GM20000 (cell line): Measurements from ENCODE around the gene SMTN.

Source experiments
- DNase-seq: peaks from one replicate; pipeline ENCODE4 v3.0.0; 2012; ENCODE audit warnings: low spot score
- TF ChIP-seq, protein P1 (sequence below): IDR thresholded peaks from 2 replicates; pipeline ENCODE4 v1.5.1; 2012; ENCODE audit warnings: mild to moderate bottlenecking, control low read depth; ENCODE audit errors: extremely low read depth, missing control alignments

SMTN gene

DNA sequence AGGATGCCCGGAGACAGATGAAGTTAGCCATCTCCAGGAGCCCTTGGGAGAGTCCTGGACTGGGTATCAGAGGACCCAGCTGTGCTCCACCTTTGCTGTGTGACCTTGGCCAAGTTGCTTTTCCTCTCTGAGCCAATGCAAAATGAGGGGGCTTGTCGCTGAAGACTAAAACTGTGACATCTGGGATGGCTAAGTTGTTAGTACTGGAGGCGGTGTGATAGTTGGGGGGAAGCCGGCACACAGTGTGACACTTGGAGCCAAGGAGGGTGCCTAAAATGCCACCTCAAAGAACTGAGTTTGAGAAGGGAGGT, 42.1 kb downstream of the SMTN start:
- TF ChIP-seq, protein P1, sequence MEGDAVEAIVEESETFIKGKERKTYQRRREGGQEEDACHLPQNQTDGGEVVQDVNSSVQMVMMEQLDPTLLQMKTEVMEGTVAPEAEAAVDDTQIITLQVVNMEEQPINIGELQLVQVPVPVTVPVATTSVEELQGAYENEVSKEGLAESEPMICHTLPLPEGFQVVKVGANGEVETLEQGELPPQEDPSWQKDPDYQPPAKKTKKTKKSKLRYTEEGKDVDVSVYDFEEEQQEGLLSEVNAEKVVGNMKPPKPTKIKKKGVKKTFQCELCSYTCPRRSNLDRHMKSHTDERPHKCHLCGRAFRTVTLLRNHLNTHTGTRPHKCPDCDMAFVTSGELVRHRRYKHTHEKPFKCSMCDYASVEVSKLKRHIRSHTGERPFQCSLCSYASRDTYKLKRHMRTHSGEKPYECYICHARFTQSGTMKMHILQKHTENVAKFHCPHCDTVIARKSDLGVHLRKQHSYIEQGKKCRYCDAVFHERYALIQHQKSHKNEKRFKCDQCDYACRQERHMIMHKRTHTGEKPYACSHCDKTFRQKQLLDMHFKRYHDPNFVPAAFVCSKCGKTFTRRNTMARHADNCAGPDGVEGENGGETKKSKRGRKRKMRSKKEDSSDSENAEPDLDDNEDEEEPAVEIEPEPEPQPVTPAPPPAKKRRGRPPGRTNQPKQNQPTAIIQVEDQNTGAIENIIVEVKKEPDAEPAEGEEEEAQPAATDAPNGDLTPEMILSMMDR = no peak
- no peak for DNase-seq

DNA sequence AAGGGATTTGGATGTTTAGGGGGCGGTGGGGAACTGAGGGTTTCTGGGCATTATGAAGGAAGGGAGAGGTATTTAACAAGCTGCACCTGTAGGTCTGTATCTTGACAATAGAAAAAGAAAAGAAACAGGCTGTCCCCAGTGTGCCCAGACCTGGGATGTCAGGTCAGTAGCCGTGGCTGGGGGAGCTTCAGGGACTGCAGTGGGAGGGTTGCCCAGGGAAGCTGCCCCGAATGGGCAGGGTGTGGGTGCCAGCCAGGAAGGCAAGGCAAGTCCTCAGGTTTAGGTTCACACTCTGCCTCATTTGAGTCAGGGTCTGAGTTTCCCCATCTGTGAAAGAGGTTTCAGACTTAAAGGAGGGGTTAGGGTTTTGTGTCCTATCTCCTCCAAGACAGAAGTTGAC, 43.2 kb downstream of the SMTN start:
- TF ChIP-seq, protein P1 = no peak
- DNase-seq = no peak

DNA sequence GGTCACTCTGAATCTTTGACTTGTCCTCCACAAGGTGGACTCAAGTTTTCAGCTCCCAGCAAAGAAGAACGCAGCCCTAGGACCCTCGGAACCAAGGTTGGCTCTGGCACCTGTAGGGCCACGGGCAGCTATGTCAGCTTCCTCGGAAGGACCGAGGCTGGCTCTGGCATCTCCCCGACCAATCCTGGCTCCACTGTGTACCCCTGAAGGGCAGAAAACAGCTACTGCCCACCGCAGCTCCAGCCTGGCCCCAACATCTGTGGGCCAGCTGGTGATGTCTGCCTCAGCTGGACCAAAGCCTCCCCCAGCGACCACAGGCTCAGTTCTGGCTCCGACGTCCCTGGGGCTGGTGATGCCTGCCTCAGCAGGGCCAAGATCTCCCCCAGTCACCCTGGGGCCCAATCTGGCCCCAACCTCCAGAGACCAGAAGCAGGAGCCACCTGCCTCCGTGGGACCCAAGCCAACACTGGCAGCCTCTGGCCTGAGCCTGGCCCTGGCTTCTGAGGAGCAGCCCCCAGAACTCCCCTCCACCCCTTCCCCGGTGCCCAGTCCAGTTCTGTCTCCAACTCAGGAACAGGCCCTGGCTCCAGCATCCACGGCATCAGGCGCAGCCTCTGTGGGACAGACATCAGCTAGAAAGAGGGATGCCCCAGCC, 43.8 kb downstream of the SMTN start:
- no peak for DNase-seq
- TF ChIP-seq, protein P1 = no peak

DNA sequence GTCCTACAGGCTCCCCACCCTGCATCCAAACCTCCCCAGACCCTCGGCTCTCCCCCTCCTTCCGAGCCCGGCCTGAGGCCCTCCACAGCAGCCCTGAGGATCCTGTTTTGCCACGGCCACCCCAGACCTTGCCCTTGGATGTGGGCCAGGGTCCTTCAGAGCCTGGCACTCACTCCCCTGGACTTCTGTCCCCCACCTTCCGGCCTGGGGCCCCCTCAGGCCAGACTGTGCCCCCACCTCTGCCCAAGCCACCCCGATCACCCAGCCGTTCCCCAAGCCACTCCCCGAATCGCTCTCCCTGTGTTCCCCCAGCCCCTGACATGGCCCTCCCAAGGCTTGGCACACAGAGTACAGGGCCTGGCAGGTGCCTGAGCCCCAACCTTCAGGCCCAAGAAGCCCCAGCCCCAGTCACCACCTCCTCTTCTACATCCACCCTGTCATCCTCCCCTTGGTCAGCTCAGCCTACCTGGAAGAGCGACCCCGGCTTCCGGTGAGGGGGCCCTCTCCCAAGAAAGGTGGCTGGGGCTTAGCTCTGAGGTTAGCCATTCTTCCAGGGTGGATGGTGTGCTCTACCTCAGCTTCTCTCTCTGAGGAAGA, 44.5 kb downstream of the SMTN start:
- TF ChIP-seq, protein P1 = no peak
- DNase-seq = no peak

DNA sequence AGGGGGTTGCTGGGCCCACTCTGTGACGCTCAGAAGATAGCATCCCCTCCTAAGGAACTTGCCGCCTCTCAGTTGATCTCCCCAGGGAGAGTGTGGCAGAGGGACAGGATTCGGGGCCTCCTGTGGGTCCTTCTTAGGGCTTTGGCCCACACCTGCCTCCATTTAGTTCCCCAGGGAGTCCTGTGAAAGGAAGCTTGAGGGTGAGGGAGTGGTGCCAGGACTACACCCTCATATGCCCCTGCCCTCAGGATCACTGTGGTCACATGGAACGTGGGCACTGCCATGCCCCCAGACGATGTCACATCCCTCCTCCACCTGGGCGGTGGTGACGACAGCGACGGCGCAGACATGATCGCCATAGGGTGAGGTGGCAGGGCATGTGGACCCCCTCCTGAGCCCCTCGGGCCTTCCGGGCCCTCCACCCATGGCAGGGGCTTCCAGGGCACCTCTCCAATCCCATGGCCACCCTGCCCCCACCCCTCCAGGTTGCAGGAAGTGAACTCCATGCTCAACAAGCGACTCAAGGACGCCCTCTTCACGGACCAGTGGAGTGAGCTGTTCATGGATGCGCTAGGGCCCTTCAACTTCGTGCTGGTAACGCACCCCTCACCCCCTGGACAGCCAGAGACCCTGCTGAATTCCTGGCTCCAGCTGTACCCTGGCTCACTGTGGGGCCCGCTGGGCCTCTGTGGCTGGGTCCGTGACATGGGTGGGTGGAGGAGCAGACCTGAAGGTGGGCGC, 45.2 kb downstream of the SMTN start:
- TF ChIP-seq, protein P1 = no peak

DNA sequence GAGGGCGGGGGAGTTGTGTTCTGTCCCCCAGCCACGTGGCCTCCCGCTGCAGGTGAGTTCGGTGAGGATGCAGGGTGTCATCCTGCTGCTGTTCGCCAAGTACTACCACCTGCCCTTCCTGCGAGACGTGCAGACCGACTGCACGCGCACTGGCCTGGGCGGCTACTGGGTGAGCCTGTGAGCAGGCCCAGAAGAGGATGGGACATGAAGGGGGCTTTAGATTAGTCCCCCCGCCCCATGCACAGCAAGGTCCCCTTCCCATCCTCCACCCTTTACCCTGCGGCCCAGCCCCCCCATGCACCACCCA, 45.7 kb downstream of the SMTN start:
- TF ChIP-seq, protein P1 = no peak

More for the DNA sequence above, 45.2 kb downstream of the SMTN start:
- DNase-seq = no peak

DNA sequence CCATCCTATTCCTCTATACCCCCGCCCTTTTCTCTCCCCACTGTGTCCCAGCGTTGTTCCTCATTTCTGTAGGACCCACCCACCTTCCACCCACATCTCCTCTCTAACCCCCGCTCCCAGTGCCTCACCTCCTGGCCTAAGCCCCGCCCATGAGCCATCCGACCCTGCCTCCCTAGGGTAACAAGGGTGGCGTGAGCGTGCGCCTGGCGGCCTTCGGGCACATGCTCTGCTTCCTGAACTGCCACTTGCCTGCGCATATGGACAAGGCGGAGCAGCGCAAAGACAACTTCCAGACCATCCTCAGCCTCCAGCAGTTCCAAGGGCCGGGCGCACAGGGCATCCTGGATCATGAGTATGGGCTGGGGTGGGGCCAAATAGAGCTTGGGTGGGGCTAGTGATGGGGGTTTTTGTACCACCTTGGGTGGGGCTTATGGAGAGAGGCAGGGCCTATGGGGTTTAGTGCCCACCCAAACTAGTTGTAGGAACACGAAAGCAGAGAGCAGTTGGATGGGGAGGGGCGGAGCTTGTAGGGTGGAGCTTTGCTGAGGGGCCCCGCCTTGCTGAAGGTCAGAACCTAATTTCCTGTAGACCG, 46.2 kb downstream of the SMTN start:
- TF ChIP-seq, protein P1 = no peak
- DNase-seq = no peak

More for the DNA sequence above, 45.7 kb downstream of the SMTN start:
- no peak for DNase-seq
